Transverse colon (tissue), 4 donors: ENCODE measurements around the gene PROK2.

Source experiments
- EP300 ChIP-seq: sonication (generic); formaldehyde crosslinking; IDR thresholded peaks from one replicate; pipeline ENCODE4 v1.6.1; 2017; ENCODE audit warnings: antibody characterized with exemption, low read depth
- POLR2A ChIP-seq: fragments of 450-650 bp; IDR thresholded peaks from one replicate; pipeline ENCODE4 v1.6.1; 2016; ENCODE audit warnings: antibody characterized with exemption, mild to moderate bottlenecking, moderate library complexity
- POLR2AphosphoS5 ChIP-seq, 3 donors: sonication (generic); formaldehyde crosslinking; IDR thresholded peaks; one replicate each; pipeline ENCODE4 v1.6.1; 2016; ENCODE audit warnings: antibody characterized with exemption in 3 of 3
- TF ChIP-seq, protein P1 (sequence below), 5 experiments: fragments of 200-600 bp in 3 of 5; fragments of 450-650 bp in 2 of 5; sonication (generic) in 3 of 5; IDR thresholded peaks; 1 replicate in 2 of 5; 2 replicates in 3 of 5; pipeline ENCODE4 v1.5.1; 2016 to 2017; ENCODE audit warnings: antibody characterized with exemption in 5 of 5, inconsistent platforms in 3 of 5, mild to moderate bottlenecking in 2 of 5, moderate library complexity in 1 of 5

DNA sequence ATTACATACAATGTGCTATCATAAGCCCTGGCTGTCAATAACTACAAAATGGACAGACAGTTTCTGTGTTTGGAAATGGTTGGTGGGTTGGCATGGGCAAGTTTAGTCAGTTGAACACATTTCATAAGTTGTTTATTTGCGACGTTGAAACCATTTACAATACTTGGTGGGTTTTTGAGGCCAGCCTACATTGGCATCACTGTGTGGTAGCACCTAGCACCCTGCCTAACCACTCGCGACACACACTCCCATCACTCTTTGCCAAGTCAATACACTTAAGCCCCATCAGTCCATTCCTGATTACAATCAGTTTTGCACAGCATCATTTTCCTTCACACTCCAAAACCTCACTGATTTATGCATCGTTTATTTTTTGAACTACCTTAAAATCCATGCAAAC lies 13.8 kb downstream of the PROK2 start:
- TF ChIP-seq POLR2A (no peak), EP300 (no peak), POLR2AphosphoS5 (IDR thresholded peaks at IDR 0.05) (no peak)
- TF ChIP-seq, protein P1, sequence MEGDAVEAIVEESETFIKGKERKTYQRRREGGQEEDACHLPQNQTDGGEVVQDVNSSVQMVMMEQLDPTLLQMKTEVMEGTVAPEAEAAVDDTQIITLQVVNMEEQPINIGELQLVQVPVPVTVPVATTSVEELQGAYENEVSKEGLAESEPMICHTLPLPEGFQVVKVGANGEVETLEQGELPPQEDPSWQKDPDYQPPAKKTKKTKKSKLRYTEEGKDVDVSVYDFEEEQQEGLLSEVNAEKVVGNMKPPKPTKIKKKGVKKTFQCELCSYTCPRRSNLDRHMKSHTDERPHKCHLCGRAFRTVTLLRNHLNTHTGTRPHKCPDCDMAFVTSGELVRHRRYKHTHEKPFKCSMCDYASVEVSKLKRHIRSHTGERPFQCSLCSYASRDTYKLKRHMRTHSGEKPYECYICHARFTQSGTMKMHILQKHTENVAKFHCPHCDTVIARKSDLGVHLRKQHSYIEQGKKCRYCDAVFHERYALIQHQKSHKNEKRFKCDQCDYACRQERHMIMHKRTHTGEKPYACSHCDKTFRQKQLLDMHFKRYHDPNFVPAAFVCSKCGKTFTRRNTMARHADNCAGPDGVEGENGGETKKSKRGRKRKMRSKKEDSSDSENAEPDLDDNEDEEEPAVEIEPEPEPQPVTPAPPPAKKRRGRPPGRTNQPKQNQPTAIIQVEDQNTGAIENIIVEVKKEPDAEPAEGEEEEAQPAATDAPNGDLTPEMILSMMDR (IDR thresholded peaks at IDR 0.05) = no peak
